ENCODE measurements around the gene PKIG.
A peak's percentile ranks its signal among the peaks of the same experiment; 100 is the strongest.

The PKIG gene

GRCh38 chr20:44606725-44607441, 24.5 kb downstream of the PKIG start:
- TF ChIP-seq CTCF (IDR thresholded peaks at IDR 0.05; ENCODE audit: insufficient read depth, low read length, poor library complexity, severe bottlenecking) (no peak), EZH2phosphoT487 (conservative IDR thresholded peaks at IDR 0.05; ENCODE audit: low read length) (no peak)
- Histone ChIP-seq H3K27me3 (ENCODE audit: low read length) (no peaks in the 10 kb centered on the region), H3K36me3 (ENCODE audit: low read length) (no peaks in the 10 kb centered on the region), H3K9me3 (ENCODE audit: insufficient read depth, low read length) (no peaks in the 10 kb centered on the region), H3K4me2 (ENCODE audit: low read depth, low read length, poor library complexity, severe bottlenecking) (no peak overlapping the region), H3F3A (ENCODE audit: insufficient read depth) (peaks cover 33% of the 10 kb centered on the region), H3K9me2 (replicated peaks; ENCODE audit: insufficient read depth, low read length) (no peaks in the 10 kb centered on the region), H2AFZ (ENCODE audit: low read depth, low read length, severe bottlenecking) (no peak overlapping the region), H3K27ac (ENCODE audit: low read depth, low read length) (peak overlapping the region; percentile 37; the same call in 1 of the 2 replicates), H3K9ac (ENCODE audit: low read length) (no peak overlapping the region), H3K4me3 (ENCODE audit: insufficient read depth, low read length, poor library complexity, severe bottlenecking) (no peak overlapping the region), H3K79me2 (ENCODE audit: insufficient read depth, low read length) (0 out of 2 replicates have a peak, but pooled peaks cover 2% of the 10 kb centered on the region), H4K20me1 (ENCODE audit: low read depth, low read length) (no peaks in the 10 kb centered on the region)

- Histone ChIP-seq H3K9me3 (ENCODE audit: insufficient read depth, low read length) (no peaks in the 10 kb centered on the region), H3K9me2 (replicated peaks; ENCODE audit: insufficient read depth, low read length) (no peaks in the 10 kb centered on the region), H3K9ac (ENCODE audit: low read length) (peak overlapping the region; percentile 48), H3K4me3 (ENCODE audit: insufficient read depth, low read length, poor library complexity, severe bottlenecking) (no peak overlapping the region), H2AFZ (ENCODE audit: low read depth, low read length, severe bottlenecking) (no peak overlapping the region), H3K36me3 (ENCODE audit: low read length) (peaks cover 2% of the 10 kb centered on the region; the same call in 1 of the 2 replicates), H3F3A (ENCODE audit: insufficient read depth) (peaks cover 39% of the 10 kb centered on the region), H4K20me1 (ENCODE audit: low read depth, low read length) (no peaks in the 10 kb centered on the region), H3K27me3 (ENCODE audit: low read length) (no peaks in the 10 kb centered on the region), H3K4me2 (ENCODE audit: low read depth, low read length, poor library complexity, severe bottlenecking) (peak overlapping the region; percentile 60), H3K79me2 (ENCODE audit: insufficient read depth, low read length) (0 out of 2 replicates have a peak, but pooled peaks cover 4% of the 10 kb centered on the region), H3K27ac (ENCODE audit: low read depth, low read length) (peak overlapping the region; percentile 96)
- TF ChIP-seq CTCF (IDR thresholded peaks at IDR 0.05; ENCODE audit: insufficient read depth, low read length, poor library complexity, severe bottlenecking): no peak
- TF ChIP-seq EZH2phosphoT487 (conservative IDR thresholded peaks at IDR 0.05; ENCODE audit: low read length): no peak
These were observed 26.7 kb downstream of the PKIG start for GRCh38 chr20:44609006-44609515.

GRCh38 chr20:44609516-44610312, 27.3 kb downstream of the PKIG start:
- peak overlapping the region; percentile 31 for H3K4me3 ChIP-seq (ENCODE audit: insufficient read depth, low read length, poor library complexity, severe bottlenecking)
- peak overlapping the region; percentile 93 for H2AFZ ChIP-seq (ENCODE audit: low read depth, low read length, severe bottlenecking)
- peaks cover 39% of the 10 kb centered on the region for H3F3A ChIP-seq (ENCODE audit: insufficient read depth)
- H3K27ac ChIP-seq (ENCODE audit: low read depth, low read length): peak overlapping the region; percentile 96
- H3K9me2 ChIP-seq (replicated peaks; ENCODE audit: insufficient read depth, low read length): no peaks in the 10 kb centered on the region
- peak; percentile 90 for TF ChIP-seq CTCF (IDR thresholded peaks at IDR 0.05; ENCODE audit: insufficient read depth, low read length, poor library complexity, severe bottlenecking)
- TF ChIP-seq EZH2phosphoT487 (conservative IDR thresholded peaks at IDR 0.05; ENCODE audit: low read length): no peak
- no peaks in the 10 kb centered on the region for H4K20me1 ChIP-seq (ENCODE audit: low read depth, low read length)
- peak overlapping the region; percentile 48 for H3K9ac ChIP-seq (ENCODE audit: low read length)
- peak overlapping the region; percentile 60 for H3K4me2 ChIP-seq (ENCODE audit: low read depth, low read length, poor library complexity, severe bottlenecking)
- peaks cover 3% of the 10 kb centered on the region; the same call in 1 of the 2 replicates for H3K36me3 ChIP-seq (ENCODE audit: low read length)
- no peaks in the 10 kb centered on the region for H3K9me3 ChIP-seq (ENCODE audit: insufficient read depth, low read length)
- H3K27me3 ChIP-seq (ENCODE audit: low read length): no peaks in the 10 kb centered on the region
- 0 out of 2 replicates have a peak, but pooled peaks cover 4% of the 10 kb centered on the region for H3K79me2 ChIP-seq (ENCODE audit: insufficient read depth, low read length)
